Natural killer cell (primary cell): ENCODE data around the gene LPAR5. TPM values are rescaled to one million over a fixed set of nuclear protein-coding genes. Genes with fewer than 3 reads are reported as not detected.
A peak's percentile ranks its signal among the peaks of the same experiment; 100 is the strongest.
"Not testable (repeated sequence)": the region's sequence is repeated elsewhere in the genome, so short reads cannot be mapped to it uniquely, and the experiment has no call there.

Experiments
- ATAC-seq, 3 donors: fragments of 150-1000 bp in 2 of 3; fragments of 200-7000 bp in 1 of 3; cut with Tn5 transposase; 1 replicate in 1 of 3; 2 replicates in 2 of 3; pipeline ENCODE4 v1.10.0; 2021; ENCODE audit warnings: mild to moderate bottlenecking in 2 of 3, moderate library complexity in 2 of 3
- DNase-seq, 2 donors: peaks; one replicate each; pipeline versions ENCODE4 v3.0.0 to v3.0.0-alpha.2; 2013 to 2021; ENCODE audit warnings: mixed read lengths in 1 of 2
- H3K27ac ChIP-seq: one replicate; pipeline ENCODE4 v1.5.1; 2013; ENCODE audit warnings: mild to moderate bottlenecking, low read length
- H3K27me3 ChIP-seq: one replicate; pipeline ENCODE4 v1.6.1; 2013; ENCODE audit warnings: low read length; ENCODE audit not compliant: control insufficient read depth, insufficient read depth
- H3K36me3 ChIP-seq: one replicate; pipeline ENCODE4 v1.6.1; 2013; ENCODE audit warnings: low read length; ENCODE audit not compliant: control insufficient read depth, insufficient read depth
- H3K4me1 ChIP-seq: one replicate; pipeline ENCODE4 v1.6.1; 2013; ENCODE audit warnings: low read length; ENCODE audit not compliant: control insufficient read depth, insufficient read depth
- H3K4me3 ChIP-seq: one replicate; pipeline ENCODE4 v1.5.1; 2013; ENCODE audit warnings: low read length
- H3K9me3 ChIP-seq: one replicate; pipeline ENCODE4 v1.6.1; 2013; ENCODE audit warnings: low read length; ENCODE audit not compliant: control insufficient read depth, insufficient read depth
- H3K27ac Mint-ChIP-seq, 2 donors: one replicate each; pipeline ENCODE4 v1.8.0; 2022; ENCODE audit warnings: mild to moderate bottlenecking in 2 of 2, mixed read lengths in 2 of 2, moderate library complexity in 1 of 2
- H3K27me3 Mint-ChIP-seq, 2 donors: one replicate each; pipeline ENCODE4 v1.8.0; 2022; ENCODE audit warnings: low read depth in 2 of 2, mixed read lengths in 2 of 2
- H3K36me3 Mint-ChIP-seq: one replicate; pipeline ENCODE4 v1.8.0; 2022; ENCODE audit warnings: mixed read lengths
- H3K4me1 Mint-ChIP-seq, 2 donors: one replicate each; pipeline ENCODE4 v1.8.0; 2022; ENCODE audit warnings: mixed read lengths in 2 of 2
- H3K4me3 Mint-ChIP-seq: one replicate; pipeline ENCODE4 v1.8.0; 2022; ENCODE audit warnings: mild to moderate bottlenecking, moderate library complexity, mixed read lengths
- H3K9me3 Mint-ChIP-seq, 2 donors: one replicate each; pipeline ENCODE4 v1.8.0; 2022; ENCODE audit warnings: mixed read lengths in 2 of 2
- CTCF ChIP-seq: fragments of 200-600 bp; IDR thresholded peaks from one replicate; pipeline ENCODE4 v1.8.0; 2022; ENCODE audit warnings: antibody characterized with exemption
- WGBS: methylation state at CpG from one replicate; pipeline ENCODE4 v1.1.7; 2013; ENCODE audit warnings: missing lambda C conversion rate; ENCODE audit not compliant: insufficient coverage; 5-methylcytosine and 5-hydroxymethylcytosine counted together
- intact Hi-C: fragments of 100-400 bp; cut with micrococcal nuclease; formaldehyde crosslinking; loops from one replicate; pipeline ENCODE4 v1.14.2; 2022
- total RNA-seq, 4 donors: library from RNA; stranded (reverse); fragments of 120-200 nt in 1 of 4; gene quantifications; one replicate each; pipeline versions ENCODE4 v1.2.3 to v1.2.4, GENCODE V29; 2013 to 2022

The LPAR5 gene
- total RNA-seq, 3 donors from 2014 or later (not counting 1 experiment from before 2014, with no cell fraction given) = 10.0 to 27.8 (median 17.3) TPM

- H3K4me1 Mint-ChIP-seq = peaks cover 15 to 22% of the 10 kb centered on the region in 2 donors
- WGBS = 99% methylated on average over 7 of the region's 8 CpGs
- no peaks in the 10 kb centered on the region for H3K27me3 Mint-ChIP-seq
- intact Hi-C loops = no loop called here
- no peak overlapping the region for H3K4me3 Mint-ChIP-seq
- no peak for TF ChIP-seq CTCF
- no peaks in the 10 kb centered on the region for H3K27me3 ChIP-seq
- peaks cover 86% of the 10 kb centered on the region for H3K36me3 ChIP-seq
- no peak overlapping the region for H3K4me3 ChIP-seq
- peaks cover 54% of the 10 kb centered on the region for H3K36me3 Mint-ChIP-seq
- DNase-seq (no peak), ATAC-seq (peak in 1 of 3 donors; percentile 12)
- no peaks in the 10 kb centered on the region for H3K9me3 ChIP-seq
- H3K4me1 ChIP-seq = no peaks in the 10 kb centered on the region
- peak overlapping the region; percentile 16 to 43 for H3K27ac Mint-ChIP-seq
- no peaks in the 10 kb centered on the region for H3K9me3 Mint-ChIP-seq
- H3K27ac ChIP-seq = no peak overlapping the region
Measured at GRCh38 chr12:6592087-6592486, 43.7 kb downstream of the LPAR5 start.

- ATAC-seq, DNase-seq, H3K9me3 ChIP-seq, H3K27me3 Mint-ChIP-seq, intact Hi-C loops, H3K4me3 Mint-ChIP-seq, H3K27me3 ChIP-seq, H3K4me1 ChIP-seq, H3K27ac ChIP-seq, H3K4me3 ChIP-seq, H3K4me1 Mint-ChIP-seq, H3K27ac Mint-ChIP-seq, H3K9me3 Mint-ChIP-seq: not testable (repeated sequence)
- whole genome bisulfite sequencing = 99% methylated on average over 8 of the region's 8 CpGs
- H3K36me3 ChIP-seq = peaks cover 86% of the 10 kb centered on the region
- peaks cover 42% of the 10 kb centered on the region for H3K36me3 Mint-ChIP-seq
Measured at GRCh38 chr12:6586569-6586968, 49.2 kb downstream of the LPAR5 start.

- peaks cover 34% of the 10 kb centered on the region for H3K36me3 Mint-ChIP-seq
- H3K9me3 ChIP-seq = no peaks in the 10 kb centered on the region
- H3K27ac ChIP-seq = no peak overlapping the region
- H3K4me1 Mint-ChIP-seq = no peaks in the 10 kb centered on the region
- WGBS = 94% methylated on average over 8 of the region's 10 CpGs
- no peak for TF ChIP-seq CTCF
- no peaks in the 10 kb centered on the region for H3K27me3 Mint-ChIP-seq
- H3K27me3 ChIP-seq = no peaks in the 10 kb centered on the region
- no peak overlapping the region for H3K4me3 Mint-ChIP-seq
- H3K36me3 ChIP-seq = peaks cover 83% of the 10 kb centered on the region
- no peaks in the 10 kb centered on the region for H3K4me1 ChIP-seq
- no peaks in the 10 kb centered on the region for H3K9me3 Mint-ChIP-seq
- H3K4me3 ChIP-seq = no peak overlapping the region
- ATAC-seq = no peak
- intact Hi-C loops = no loop called here
- no peak for DNase-seq
- H3K27ac Mint-ChIP-seq = no peak overlapping the region
Measured at GRCh38 chr12:6584293-6584692, 51.5 kb downstream of the LPAR5 start.

- Mint-ChIP-seq H3K4me3 (no peak overlapping the region), H3K4me1 (peaks cover 0 to 7% of the 10 kb centered on the region in 2 donors), H3K9me3 (no peaks in the 10 kb centered on the region), H3K36me3 (peaks cover 40% of the 10 kb centered on the region), H3K27me3 (no peaks in the 10 kb centered on the region), H3K27ac (no peak overlapping the region)
- no peak for DNase-seq
- H3K4me3 ChIP-seq = no peak overlapping the region
- intact Hi-C loops = no loop called here
- no peak for TF ChIP-seq CTCF
- no peak for ATAC-seq
- no peaks in the 10 kb centered on the region for H3K4me1 ChIP-seq
- H3K9me3 ChIP-seq = no peaks in the 10 kb centered on the region
- no peaks in the 10 kb centered on the region for H3K27me3 ChIP-seq
- H3K27ac ChIP-seq = no peak overlapping the region
- WGBS = 96% methylated on average over 12 of the region's 12 CpGs
- H3K36me3 ChIP-seq = peaks cover 82% of the 10 kb centered on the region
Measured at GRCh38 chr12:6582959-6583358, 52.8 kb downstream of the LPAR5 start.
